Measurements from ENCODE around the gene ABHD17A. TPM values are rescaled to one million over a fixed set of nuclear protein-coding genes. Genes with fewer than 3 reads are reported as not detected.

Gene ABHD17A
- total RNA-seq, 1 experiment from 2014 or later: 68.2 TPM

Other genes starting within 250 kb of the ABHD17A start
- 208 TPM for gene TCF3, start 232.9 kb downstream of the ABHD17A start, total RNA-seq (2021; ENCODE audit: unreplicated experiment)
- 22.1 TPM for gene ONECUT3, start 132.0 kb downstream of the ABHD17A start, total RNA-seq (2021; ENCODE audit: unreplicated experiment)
- gene ATP8B3, start 73.2 kb downstream of the ABHD17A start, total RNA-seq (2021; ENCODE audit: unreplicated experiment): 17.0 TPM
- 52.2 TPM for gene REXO1, start 37.0 kb downstream of the ABHD17A start, total RNA-seq (2021; ENCODE audit: unreplicated experiment)
- 64.3 TPM for gene KLF16, start 21.9 kb downstream of the ABHD17A start, total RNA-seq (2021; ENCODE audit: unreplicated experiment)
- 15.9 TPM for gene ADAT3, start 19.9 kb upstream of the ABHD17A start, total RNA-seq (2021; ENCODE audit: unreplicated experiment)
- gene SCAMP4, start 19.9 kb upstream of the ABHD17A start, total RNA-seq (2021; ENCODE audit: unreplicated experiment): 63.3 TPM
- 97.9 TPM for gene CSNK1G2, start 55.7 kb upstream of the ABHD17A start, total RNA-seq (2021; ENCODE audit: unreplicated experiment)
- 112 TPM for gene BTBD2, start 130.2 kb upstream of the ABHD17A start, total RNA-seq (2021; ENCODE audit: unreplicated experiment)
- gene MKNK2, start 165.7 kb upstream of the ABHD17A start, total RNA-seq (2021; ENCODE audit: unreplicated experiment): 271 TPM
- 32.1 TPM for gene MOB3A, start 210.8 kb upstream of the ABHD17A start, total RNA-seq (2021; ENCODE audit: unreplicated experiment)
- 6.1 TPM for gene IZUMO4, start 211.4 kb upstream of the ABHD17A start, total RNA-seq (2021; ENCODE audit: unreplicated experiment)